ENCODE data around the gene FNDC3B. TPM values are rescaled to one million over a fixed set of nuclear protein-coding genes. Genes with fewer than 3 reads are reported as not detected.

Gene FNDC3B
- polyA plus RNA-seq, 12 donors, result 35.7 to 87.3 (median 64.8) TPM; not detected in 1

GRCh38 chr3:172257648-172258400 lies 218.4 kb downstream of the FNDC3B start:
- no peak for DNase-seq

- peak; percentile 80 for DNase-seq
These were observed 219.2 kb downstream of the FNDC3B start for GRCh38 chr3:172258624-172259023.

GRCh38 chr3:172259111-172259541 lies 219.7 kb downstream of the FNDC3B start:
- DNase-seq, result peak; percentile 74

GRCh38 chr3:172259726-172260248 lies 220.4 kb downstream of the FNDC3B start:
- no peak for DNase-seq

GRCh38 chr3:172260381-172260780 lies 221.0 kb downstream of the FNDC3B start:
- no peak for DNase-seq

GRCh38 chr3:172261054-172261453 lies 221.7 kb downstream of the FNDC3B start:
- DNase-seq, result no peak

GRCh38 chr3:172262991-172263608 lies 223.7 kb downstream of the FNDC3B start:
- no peak for DNase-seq

- no peak for DNase-seq
These were observed 224.6 kb downstream of the FNDC3B start for GRCh38 chr3:172263781-172264486.

GRCh38 chr3:172266103-172266502 lies 226.7 kb downstream of the FNDC3B start:
- no peak for DNase-seq

GRCh38 chr3:172268425-172268824 lies 229.0 kb downstream of the FNDC3B start:
- no peak for DNase-seq

GRCh38 chr3:172268868-172269267 lies 229.5 kb downstream of the FNDC3B start:
- no peak for DNase-seq

GRCh38 chr3:172270557-172271166 lies 231.3 kb downstream of the FNDC3B start:
- DNase-seq, result no peak

- DNase-seq, result no peak
These were observed 232.1 kb downstream of the FNDC3B start for GRCh38 chr3:172271386-172271976.

GRCh38 chr3:172272698-172273097 lies 233.3 kb downstream of the FNDC3B start:
- DNase-seq, result no peak

GRCh38 chr3:172273378-172273777 lies 234.0 kb downstream of the FNDC3B start:
- DNase-seq, result no peak

- no peak for DNase-seq
These were observed 235.5 kb downstream of the FNDC3B start for GRCh38 chr3:172274906-172275305.

- no peak for DNase-seq
These were observed 236.2 kb downstream of the FNDC3B start for GRCh38 chr3:172275586-172275985.

GRCh38 chr3:172276103-172276502 lies 236.7 kb downstream of the FNDC3B start:
- DNase-seq, result no peak

GRCh38 chr3:172277151-172277652 lies 237.8 kb downstream of the FNDC3B start:
- no peak for DNase-seq

GRCh38 chr3:172279191-172279640 lies 239.8 kb downstream of the FNDC3B start:
- DNase-seq, result no peak

- no peak for DNase-seq
These were observed 240.6 kb downstream of the FNDC3B start for GRCh38 chr3:172279974-172280373.
